ENCODE measurements around the gene SYT13. TPM values are rescaled to one million over a fixed set of nuclear protein-coding genes. Genes with fewer than 3 reads are reported as not detected.

Gene SYT13
- not detected in 2 replicates for total RNA-seq

GRCh38 chr11:45285930-45286632, at the start of gene SYT13:
SYT13 (minus strand) TSS chr11:45286341; CDS start chr11:45286207, 134 bp downstream.

Other genes with a start within 250 kb of the SYT13 start
- 4.8 and 7.2 TPM in 2 replicates for gene PRDM11, start 139.7 kb downstream of the SYT13 start, total RNA-seq